IMR-90 (cell line): ENCODE results near the gene SUPT20HL2.

Source experiments
- CTCF ChIP-seq: conservative IDR thresholded peaks from 2 replicates; pipeline ENCODE4 v1.5.1; 2012; ENCODE audit warnings: mild to moderate bottlenecking, low read depth, low read length, improper control_type of control experiment
- POLR2A ChIP-seq: IDR thresholded peaks from 2 replicates; pipeline ENCODE4 v1.6.1; 2012; ENCODE audit warnings: mild to moderate bottlenecking, low read depth, low read length

- TF ChIP-seq POLR2A (no peak), CTCF (no peak)
Measured at GRCh38 chrX:24293412-24293811, 20.5 kb downstream of the SUPT20HL2 start.
